GM13977 (cell line): ENCODE measurements around the gene PHC2.
"Not testable (repeated sequence)": the region's sequence is repeated elsewhere in the genome, so short reads cannot be mapped to it uniquely, and the experiment has no call there.

ENCODE experiments used
- DNase-seq: peaks from one replicate; pipeline ENCODE4 v3.0.0; 2012; ENCODE audit warnings: low spot score
- in situ Hi-C: fragments of 300-500 bp; cut with MboI; formaldehyde crosslinking; loops from one replicate; pipeline ENCODE4 v1.12.0; 2022; ENCODE audit warnings: low sequenced_read_pairs, low pct_unique_long_range_greater_than_20kb, mixed read lengths, inconsistent platforms; ENCODE audit not compliant: unreplicated experiment
- TF ChIP-seq, protein P1 (sequence below): IDR thresholded peaks from 2 replicates; pipeline ENCODE4 v1.5.1; 2012; ENCODE audit warnings: mild to moderate bottlenecking, control low read depth; ENCODE audit not compliant: insufficient read depth; ENCODE audit errors: extremely low read depth, missing control alignments

The PHC2 gene

DNA sequence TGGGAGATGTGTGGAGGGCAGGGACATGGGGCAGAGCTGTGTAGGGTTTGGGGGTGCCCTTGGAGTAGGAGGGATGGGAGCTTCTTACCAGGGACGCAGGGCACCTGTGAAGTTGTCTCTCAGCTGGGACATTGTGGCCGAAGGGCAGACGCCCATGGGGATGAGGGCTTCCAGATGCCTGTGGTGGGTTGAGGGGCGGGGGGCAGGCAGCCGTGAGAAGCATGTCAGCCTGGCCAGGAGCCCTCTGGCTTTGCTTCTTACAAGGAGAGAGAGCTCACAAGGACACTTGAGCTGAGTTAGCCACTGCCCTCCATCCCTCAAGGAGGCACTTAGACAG is 118.5 kb downstream of the PHC2 start:
- in situ Hi-C loops, result no loop called here
- TF ChIP-seq, protein P1, sequence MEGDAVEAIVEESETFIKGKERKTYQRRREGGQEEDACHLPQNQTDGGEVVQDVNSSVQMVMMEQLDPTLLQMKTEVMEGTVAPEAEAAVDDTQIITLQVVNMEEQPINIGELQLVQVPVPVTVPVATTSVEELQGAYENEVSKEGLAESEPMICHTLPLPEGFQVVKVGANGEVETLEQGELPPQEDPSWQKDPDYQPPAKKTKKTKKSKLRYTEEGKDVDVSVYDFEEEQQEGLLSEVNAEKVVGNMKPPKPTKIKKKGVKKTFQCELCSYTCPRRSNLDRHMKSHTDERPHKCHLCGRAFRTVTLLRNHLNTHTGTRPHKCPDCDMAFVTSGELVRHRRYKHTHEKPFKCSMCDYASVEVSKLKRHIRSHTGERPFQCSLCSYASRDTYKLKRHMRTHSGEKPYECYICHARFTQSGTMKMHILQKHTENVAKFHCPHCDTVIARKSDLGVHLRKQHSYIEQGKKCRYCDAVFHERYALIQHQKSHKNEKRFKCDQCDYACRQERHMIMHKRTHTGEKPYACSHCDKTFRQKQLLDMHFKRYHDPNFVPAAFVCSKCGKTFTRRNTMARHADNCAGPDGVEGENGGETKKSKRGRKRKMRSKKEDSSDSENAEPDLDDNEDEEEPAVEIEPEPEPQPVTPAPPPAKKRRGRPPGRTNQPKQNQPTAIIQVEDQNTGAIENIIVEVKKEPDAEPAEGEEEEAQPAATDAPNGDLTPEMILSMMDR, result no peak
- no peak for DNase-seq

DNA sequence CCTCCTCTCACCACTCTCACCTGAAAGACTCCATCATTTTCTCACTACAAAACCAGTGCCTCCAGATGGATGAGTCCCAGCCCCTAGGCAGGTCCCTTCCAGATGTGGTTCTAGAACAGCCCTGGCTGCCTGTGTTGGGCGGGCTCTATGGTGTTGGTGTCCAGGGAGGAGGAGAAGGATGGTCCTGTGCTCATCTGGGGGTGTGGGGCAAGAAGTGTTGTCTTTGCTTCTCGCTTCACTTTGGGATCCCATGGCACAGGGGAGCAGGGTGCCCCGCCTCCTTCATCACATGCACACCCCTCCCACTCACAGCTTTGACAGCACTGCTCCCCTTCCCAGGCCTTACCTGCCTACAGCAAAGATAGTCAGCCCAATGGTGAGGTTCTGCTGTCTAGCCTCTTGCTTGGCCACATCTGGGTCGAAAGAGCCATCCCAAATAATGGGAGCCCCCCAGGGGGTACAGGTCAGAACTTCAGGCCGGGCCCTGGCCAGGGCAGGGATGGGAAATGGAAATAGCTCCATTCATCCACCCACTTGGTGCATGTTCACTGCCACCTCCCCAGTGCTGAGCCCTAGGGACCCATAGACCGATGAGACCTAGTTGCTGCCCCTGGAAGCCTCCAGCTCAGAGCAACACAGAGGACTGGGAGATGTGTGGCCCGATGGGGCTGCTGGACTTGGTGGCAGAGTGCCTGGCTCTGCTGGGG is 119.0 kb downstream of the PHC2 start:
- in situ Hi-C loops, result no loop called here
- DNase-seq, result no peak
- TF ChIP-seq, protein P1, result no peak

DNA sequence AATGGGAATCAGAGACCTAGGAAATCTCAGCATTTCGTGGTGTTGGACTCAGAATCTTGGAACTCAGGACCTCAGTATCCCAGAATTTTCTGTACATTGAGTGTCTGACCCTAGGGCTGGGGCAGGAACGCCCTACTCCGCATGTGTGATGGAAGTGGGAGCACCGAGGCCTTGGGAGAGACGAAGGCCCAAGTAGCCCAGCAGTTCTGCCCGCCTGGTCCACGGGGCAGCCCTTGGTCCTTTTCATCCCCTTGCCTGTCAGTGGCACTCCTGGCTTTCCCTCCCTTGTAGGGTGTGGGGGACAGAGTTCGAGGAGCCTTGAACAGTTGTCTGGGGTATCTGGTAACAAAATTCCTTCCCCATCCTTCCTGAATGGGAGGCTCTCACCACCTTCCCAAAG is 120.2 kb downstream of the PHC2 start:
- in situ Hi-C loops, result no loop called here
- TF ChIP-seq, protein P1, result no peak
- no peak for DNase-seq

DNA sequence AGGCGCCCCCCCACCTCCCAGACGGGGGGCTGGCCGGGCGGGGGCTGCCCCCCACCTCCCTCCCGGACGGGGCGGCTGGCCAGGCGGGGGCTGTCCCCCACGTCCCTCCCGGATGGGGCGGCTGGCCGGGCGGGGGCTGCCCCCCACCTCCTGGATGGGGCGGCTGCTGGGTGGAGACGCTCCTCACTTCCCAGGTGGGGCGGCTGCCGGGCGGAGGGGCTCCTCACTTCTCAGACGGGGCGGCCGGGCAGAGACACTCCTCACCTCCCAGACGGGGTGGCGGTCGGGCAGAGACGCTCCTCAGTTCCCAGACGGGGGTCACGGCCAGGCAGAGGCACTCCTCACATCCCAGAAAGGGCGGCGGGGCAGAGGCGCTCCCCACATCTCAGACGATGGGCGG is 121.5 kb downstream of the PHC2 start:
- DNase-seq, in situ Hi-C loops: not testable (repeated sequence)

DNA sequence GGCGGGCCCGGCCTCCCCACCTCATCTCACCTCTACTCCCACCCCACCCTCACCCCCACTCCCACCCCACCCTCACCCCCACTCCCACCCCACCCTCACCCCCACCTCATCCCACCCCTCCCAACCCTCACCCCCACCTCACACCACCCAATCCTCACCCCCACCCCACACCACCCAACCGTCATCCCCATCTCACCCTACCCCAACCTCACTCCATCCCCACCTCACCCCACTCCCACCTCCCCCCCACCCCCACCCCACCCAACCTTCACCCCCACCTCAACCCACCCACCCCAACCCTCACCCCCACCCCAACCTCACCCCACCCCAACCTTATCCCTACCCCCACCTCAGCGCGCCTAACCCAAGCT is 123.4 kb downstream of the PHC2 start:
- TF ChIP-seq, protein P1, result no peak
- DNase-seq, result no peak
- in situ Hi-C loops, result no loop called here

DNA sequence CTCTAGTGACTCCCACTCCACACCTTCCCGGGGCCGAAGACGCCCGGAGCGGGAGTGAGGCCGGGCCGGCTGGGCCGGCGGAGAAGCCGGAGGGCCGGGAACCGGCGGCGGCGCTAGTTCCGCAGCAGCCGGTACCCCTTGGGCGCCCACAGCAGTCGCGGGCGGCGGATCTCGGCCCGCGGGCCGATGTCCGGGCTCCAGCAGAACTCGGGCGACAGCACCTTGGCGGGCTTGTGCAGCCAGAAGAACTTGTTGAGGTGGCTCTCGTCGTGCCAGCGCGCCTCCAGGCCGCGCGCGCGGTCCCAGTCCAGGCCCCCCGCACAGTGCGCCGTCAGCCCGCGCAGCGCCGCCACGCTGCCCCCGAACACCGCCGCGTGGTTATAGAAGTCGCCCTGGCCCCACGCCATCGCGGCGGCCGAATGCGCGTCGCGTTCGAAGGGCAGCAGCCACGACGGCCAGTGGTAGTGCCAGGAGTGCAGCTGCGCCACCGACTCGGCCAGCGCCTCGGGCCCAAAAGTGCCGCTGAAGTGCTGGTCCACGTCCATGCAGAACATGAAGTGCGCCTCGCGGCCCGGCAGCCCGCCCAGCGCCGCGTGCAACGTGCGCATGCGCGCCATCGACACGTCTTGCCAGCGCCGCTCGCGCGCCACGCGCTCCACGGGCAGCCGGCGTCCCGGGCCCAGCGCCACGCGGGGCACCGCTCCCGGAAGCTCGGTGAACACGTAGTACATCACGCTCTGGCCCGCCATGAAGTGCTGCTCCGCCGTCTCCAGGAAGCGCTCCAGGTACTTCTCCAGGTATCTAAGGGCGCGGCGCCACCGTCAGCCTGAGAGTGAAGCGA is 124.0 kb downstream of the PHC2 start:
- TF ChIP-seq, protein P1, result no peak
- DNase-seq, result no peak
- in situ Hi-C loops, result no loop called here
